WI38 (cell line): ENCODE data around the gene MSI2.

Source experiments
- H3K4me3 ChIP-seq: 2 replicates; pipeline ENCODE4 v1.5.1; 2011; ENCODE audit warnings: low read depth, mild to moderate bottlenecking, control low read depth, low read length
- TF ChIP-seq, protein P1 (sequence below): IDR thresholded peaks from 2 replicates; pipeline ENCODE4 v1.5.1; 2012; ENCODE audit warnings: low read depth, mild to moderate bottlenecking, control low read depth, low read length

MSI2 gene

DNA sequence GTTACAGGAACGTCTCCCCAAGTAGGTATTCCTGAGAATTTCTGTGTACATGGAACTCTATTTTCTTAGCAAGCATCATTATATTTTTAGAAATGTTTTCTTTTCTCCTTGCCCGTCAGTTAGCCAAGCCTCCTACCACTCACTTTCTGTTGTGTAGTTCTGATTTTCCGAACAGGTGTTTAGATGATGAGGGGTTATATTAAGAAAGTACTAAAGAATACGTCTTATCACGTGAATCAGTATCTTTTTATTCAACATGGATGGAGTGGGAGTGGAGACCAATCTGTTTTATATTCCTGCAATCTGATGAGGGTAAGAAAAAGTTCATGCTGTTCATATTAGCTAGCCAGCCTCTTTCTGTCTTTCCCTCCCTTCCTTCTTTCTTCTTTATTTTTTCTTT is 29.4 kb downstream of the MSI2 start:
- no peak overlapping the region for H3K4me3 ChIP-seq
- TF ChIP-seq, protein P1, sequence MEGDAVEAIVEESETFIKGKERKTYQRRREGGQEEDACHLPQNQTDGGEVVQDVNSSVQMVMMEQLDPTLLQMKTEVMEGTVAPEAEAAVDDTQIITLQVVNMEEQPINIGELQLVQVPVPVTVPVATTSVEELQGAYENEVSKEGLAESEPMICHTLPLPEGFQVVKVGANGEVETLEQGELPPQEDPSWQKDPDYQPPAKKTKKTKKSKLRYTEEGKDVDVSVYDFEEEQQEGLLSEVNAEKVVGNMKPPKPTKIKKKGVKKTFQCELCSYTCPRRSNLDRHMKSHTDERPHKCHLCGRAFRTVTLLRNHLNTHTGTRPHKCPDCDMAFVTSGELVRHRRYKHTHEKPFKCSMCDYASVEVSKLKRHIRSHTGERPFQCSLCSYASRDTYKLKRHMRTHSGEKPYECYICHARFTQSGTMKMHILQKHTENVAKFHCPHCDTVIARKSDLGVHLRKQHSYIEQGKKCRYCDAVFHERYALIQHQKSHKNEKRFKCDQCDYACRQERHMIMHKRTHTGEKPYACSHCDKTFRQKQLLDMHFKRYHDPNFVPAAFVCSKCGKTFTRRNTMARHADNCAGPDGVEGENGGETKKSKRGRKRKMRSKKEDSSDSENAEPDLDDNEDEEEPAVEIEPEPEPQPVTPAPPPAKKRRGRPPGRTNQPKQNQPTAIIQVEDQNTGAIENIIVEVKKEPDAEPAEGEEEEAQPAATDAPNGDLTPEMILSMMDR, result no peak

DNA sequence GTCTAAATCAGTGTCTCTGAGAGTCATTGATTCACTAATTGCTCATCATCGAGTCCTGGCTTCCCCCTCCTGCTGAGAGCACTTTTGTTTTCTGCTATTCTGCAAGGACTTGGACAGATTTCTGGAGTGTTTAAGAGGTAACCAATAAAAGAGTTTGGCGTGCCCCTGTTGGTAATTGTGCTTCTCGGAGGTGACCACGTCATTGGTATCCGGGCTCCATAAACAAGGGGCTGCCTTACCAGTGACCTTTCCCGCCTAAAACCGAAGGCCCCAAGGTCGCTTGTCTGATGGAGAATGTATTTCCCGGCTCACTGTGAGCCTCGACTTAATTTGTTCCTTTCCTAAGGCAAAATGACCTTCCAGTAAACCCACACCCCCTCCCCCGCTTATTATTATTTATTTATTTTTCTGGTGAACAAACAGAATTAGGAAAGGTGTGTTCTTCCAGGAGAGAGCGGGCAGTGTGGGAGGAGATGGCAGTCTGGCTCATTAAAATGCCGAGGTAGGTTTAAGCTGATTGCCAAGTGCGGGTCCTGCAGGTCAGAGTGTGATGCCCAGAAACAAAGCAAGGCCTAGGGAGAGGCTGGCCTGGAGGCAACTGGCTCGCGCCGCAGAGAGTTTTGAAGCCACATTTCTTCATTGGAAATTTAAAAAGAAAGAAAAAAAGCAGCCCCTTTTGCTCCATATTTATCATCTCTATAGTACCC is 30.2 kb downstream of the MSI2 start:
- H3K4me3 ChIP-seq, result no peak overlapping the region
- TF ChIP-seq, protein P1, result no peak

DNA sequence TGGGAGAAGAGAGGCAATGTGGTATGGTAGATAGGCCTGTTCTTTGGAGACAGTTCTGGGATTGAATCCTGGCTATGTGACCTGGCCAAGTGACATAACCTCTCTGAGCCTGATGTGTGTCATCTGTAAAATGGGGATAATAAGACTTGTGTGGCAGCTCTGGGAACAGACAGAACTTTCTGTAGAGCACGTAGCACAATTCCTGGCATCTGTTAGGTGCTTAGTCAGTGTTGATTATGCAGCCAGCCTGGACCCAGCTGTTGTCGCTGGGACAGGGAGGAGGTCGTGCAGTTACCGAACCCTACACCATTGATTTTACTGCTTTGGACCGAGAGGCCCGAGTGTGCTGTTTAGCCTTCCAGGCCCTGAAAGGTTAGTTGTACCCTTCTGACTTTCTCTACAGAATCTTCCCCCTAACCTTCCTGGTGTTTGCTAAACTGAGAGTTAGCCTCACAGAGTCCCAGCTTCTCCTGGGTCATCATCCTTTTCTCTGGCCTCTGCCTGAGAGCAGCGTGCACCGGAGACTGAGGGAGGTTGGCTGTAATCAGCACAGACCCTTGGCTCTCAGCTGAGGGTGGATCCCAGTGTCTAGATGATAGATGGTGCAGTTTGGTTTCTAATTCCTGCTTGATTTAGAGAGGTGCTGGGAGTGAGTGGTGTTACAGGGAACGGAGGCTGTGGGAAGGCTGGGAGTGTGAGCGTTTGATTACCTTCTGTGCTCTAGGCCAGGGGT is 31.9 kb downstream of the MSI2 start:
- H3K4me3 ChIP-seq, result peak overlapping the region; percentile 25
- TF ChIP-seq, protein P1, result no peak

DNA sequence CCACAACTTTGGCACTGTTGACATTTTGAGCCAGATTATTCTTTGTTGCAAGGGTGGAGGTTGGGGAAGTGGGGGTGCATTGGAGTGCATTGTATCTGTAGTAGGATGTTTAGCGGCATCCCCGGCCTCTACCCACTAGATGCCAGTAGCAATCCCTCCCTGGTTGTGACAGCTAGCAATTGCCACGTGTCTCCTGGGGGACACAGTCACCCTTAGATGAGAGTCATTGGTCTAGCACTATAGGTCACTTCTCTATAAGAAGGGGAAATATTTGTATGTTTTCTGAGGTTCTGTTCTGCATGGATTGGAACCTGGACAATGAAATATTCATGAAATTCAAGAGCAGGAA is 32.4 kb downstream of the MSI2 start:
- peak overlapping the region; percentile 25 for H3K4me3 ChIP-seq
- TF ChIP-seq, protein P1, result no peak

DNA sequence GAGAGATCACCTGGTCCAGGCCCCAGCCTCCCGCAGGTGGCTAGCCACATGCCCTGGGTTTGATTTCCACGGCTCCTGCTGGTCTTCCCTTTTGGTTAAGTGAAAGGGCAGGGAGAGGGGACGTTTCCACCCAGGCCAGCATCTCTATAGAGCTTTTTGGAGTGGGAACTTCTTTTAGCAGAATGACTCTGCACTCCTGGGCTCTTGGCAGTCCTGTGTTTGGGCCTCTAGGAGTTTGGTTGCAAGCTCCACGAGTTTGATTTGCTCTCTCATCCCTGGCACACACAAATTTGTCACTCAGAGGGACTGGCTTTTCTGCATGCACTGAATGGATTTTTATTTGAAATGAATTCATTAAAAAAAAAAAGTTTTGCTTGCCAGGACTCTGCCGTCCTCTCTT is 32.8 kb downstream of the MSI2 start:
- TF ChIP-seq, protein P1, result no peak
- no peak overlapping the region for H3K4me3 ChIP-seq

DNA sequence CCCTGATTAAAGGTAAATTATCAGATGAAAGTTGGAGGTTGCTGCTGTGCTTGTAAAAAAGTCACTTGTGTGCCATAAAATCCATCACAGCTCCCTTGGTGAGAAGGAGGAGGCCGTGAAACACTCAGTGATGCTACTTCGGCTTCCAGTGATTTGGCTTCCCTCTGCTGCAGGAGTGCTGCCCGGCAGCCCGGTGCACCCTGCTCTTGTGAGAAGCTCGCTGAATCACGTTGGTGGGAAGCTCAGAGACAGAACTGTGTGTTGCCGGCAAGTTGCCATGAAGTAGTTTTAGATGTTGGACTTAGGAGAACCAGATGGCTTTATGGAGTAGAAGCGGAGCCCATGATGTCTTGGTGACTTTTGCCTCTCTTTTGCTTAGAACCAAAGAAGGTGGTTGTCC is 33.3 kb downstream of the MSI2 start:
- TF ChIP-seq, protein P1, result no peak
- H3K4me3 ChIP-seq, result no peak overlapping the region

DNA sequence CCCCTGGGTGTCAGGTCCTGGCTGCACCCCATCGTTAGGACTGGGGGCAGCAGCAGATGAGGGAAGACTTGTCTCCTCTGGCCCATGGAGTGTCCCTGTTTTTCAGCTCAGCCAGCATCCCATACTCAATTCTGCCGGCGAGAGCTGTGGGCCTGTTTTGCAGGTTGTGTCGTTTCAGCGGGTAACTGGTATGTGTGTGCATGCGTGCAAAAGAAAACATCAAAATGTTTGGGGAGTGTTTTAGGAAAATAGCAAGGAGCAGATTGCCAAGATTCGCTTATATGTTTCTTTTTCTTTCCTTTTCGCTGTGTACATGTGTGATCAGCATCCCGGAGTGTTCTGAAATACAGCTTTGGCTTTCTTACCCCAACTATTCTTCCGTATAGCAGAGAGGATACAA is 34.7 kb downstream of the MSI2 start:
- TF ChIP-seq, protein P1, result no peak
- H3K4me3 ChIP-seq, result no peak overlapping the region
